ENCODE measurements around the gene ARHGAP40.

Gene ARHGAP40

GRCh38 chr20:38617011-38617829, 15.6 kb downstream of the ARHGAP40 start:
- Histone ChIP-seq H3K27me3 (replicated peaks) (peaks cover 18% of the 10 kb centered on the region), H3K36me3 (replicated peaks) (no peaks in the 10 kb centered on the region), H3K27ac (no peak overlapping the region), H3K4me3 (ENCODE audit: low read depth, low read length) (no peak overlapping the region)
- no peak for TF ChIP-seq CTCF (IDR thresholded peaks at IDR 0.05; ENCODE audit: low read depth, low read length, missing control alignments)
- in situ Hi-C loops (cut with HindIII; ENCODE audit: low pct_ligation_motif_present, low sequenced_read_pairs): no loop called here
- peak; percentile 37 for DNase-seq

DNA sequence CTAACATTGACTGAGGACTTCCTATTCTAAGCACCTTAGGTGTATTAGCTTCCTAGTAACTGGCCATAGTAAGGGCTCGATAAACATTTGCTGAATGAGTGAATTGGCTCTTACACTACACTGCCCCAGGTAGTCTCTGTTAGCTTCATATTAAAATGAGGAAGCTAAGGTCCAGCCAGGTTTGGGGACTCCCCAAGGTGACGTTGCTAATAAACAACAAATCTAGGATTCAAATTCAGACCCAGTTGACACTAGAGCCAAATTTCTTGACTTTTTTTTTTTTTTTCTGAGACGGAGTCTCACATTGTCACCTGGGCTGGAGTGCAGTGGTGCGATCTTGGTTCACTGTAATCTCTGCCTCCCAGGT, 16.2 kb downstream of the ARHGAP40 start:
- no peak overlapping the region for H3K27ac ChIP-seq
- H3K27me3 ChIP-seq (replicated peaks): peaks cover 19% of the 10 kb centered on the region
- DNase-seq: no peak
- no peaks in the 10 kb centered on the region for H3K36me3 ChIP-seq (replicated peaks)
- H3K4me3 ChIP-seq (ENCODE audit: low read depth, low read length): no peak overlapping the region
- in situ Hi-C loops (cut with HindIII; ENCODE audit: low pct_ligation_motif_present, low sequenced_read_pairs): no loop called here
- TF ChIP-seq CTCF (IDR thresholded peaks at IDR 0.05; ENCODE audit: low read depth, low read length, missing control alignments): no peak

GRCh38 chr20:38620441-38620840, 18.8 kb downstream of the ARHGAP40 start:
- DNase-seq: no peak
- H3K36me3 ChIP-seq (replicated peaks): no peaks in the 10 kb centered on the region
- no peak overlapping the region for H3K27ac ChIP-seq
- peaks cover 19% of the 10 kb centered on the region for H3K27me3 ChIP-seq (replicated peaks)
- no peak overlapping the region for H3K4me3 ChIP-seq (ENCODE audit: low read depth, low read length)
- in situ Hi-C loops (cut with HindIII; ENCODE audit: low pct_ligation_motif_present, low sequenced_read_pairs): no loop called here
- no peak for TF ChIP-seq CTCF (IDR thresholded peaks at IDR 0.05; ENCODE audit: low read depth, low read length, missing control alignments)

- Histone ChIP-seq H3K27ac (no peak overlapping the region), H3K36me3 (replicated peaks) (no peaks in the 10 kb centered on the region), H3K27me3 (replicated peaks) (peaks cover 19% of the 10 kb centered on the region), H3K4me3 (ENCODE audit: low read depth, low read length) (no peak overlapping the region)
- in situ Hi-C loops (cut with HindIII; ENCODE audit: low pct_ligation_motif_present, low sequenced_read_pairs): no loop called here
- DNase-seq: peak; percentile 17
- no peak for TF ChIP-seq CTCF (IDR thresholded peaks at IDR 0.05; ENCODE audit: low read depth, low read length, missing control alignments)
Observed at GRCh38 chr20:38623061-38623460, 21.5 kb downstream of the ARHGAP40 start.

DNA sequence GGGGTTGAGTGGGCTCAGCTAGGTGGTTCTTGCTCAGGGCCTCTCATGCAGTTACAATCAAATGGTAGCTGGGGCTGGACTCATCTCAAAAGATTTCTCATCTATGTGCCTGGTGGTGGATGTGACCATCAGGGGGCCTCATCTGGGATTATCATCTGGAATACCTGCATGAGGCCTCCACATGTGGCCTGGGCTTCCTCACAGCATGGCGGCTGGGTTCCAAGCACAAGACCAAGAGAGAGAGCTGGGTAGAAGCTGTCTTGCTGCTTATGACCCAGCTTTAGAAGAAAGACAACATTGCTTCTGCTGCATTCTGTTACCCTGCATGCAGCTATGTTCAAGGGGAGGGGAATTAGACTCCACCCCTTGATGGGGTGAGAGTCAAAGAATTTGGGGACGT, 22.5 kb downstream of the ARHGAP40 start:
- Histone ChIP-seq H3K27ac (no peak overlapping the region), H3K27me3 (replicated peaks) (peaks cover 13% of the 10 kb centered on the region), H3K36me3 (replicated peaks) (no peaks in the 10 kb centered on the region), H3K4me3 (ENCODE audit: low read depth, low read length) (no peak overlapping the region)
- DNase-seq: no peak
- in situ Hi-C loops (cut with HindIII; ENCODE audit: low pct_ligation_motif_present, low sequenced_read_pairs): no loop called here
- no peak for TF ChIP-seq CTCF (IDR thresholded peaks at IDR 0.05; ENCODE audit: low read depth, low read length, missing control alignments)

DNA sequence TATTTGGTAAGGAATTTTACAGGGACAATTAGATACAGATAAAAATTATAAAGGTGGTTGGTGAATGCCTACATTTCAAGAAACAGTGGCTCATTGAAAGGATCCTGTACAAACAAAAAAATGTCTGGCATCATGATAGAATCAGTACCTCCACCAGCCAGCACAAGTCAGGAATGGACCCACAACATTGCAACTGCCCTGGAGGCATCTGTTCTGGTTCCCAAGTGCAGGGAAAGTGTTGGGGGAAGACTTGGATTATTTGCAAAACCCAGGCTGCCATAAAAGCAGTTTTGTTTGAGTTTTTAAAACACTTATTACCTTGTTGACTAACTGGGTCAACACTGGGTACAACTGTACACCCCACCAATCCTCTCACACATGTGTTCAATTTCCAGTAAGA, 24.3 kb downstream of the ARHGAP40 start:
- Histone ChIP-seq H3K27me3 (replicated peaks) (peaks cover 3% of the 10 kb centered on the region), H3K27ac (no peak overlapping the region), H3K36me3 (replicated peaks) (no peaks in the 10 kb centered on the region), H3K4me3 (ENCODE audit: low read depth, low read length) (no peak overlapping the region)
- TF ChIP-seq CTCF (IDR thresholded peaks at IDR 0.05; ENCODE audit: low read depth, low read length, missing control alignments): no peak
- no peak for DNase-seq
- in situ Hi-C loops (cut with HindIII; ENCODE audit: low pct_ligation_motif_present, low sequenced_read_pairs): loop anchor here (25.0 kb wide), 1 partner anchor 111 kb away; the partner anchor contains the start of gene ACTR5
